ENCODE measurements around the gene BMP2K. TPM values are rescaled to one million over a fixed set of nuclear protein-coding genes. Genes with fewer than 3 reads are reported as not detected.

Gene BMP2K
- 38.7 TPM for total RNA-seq
- long read RNA-seq, partial matches to known transcripts, result 1 of 5 reads
- long read RNA-seq, other reads (novel, unspliced or antisense), result 3 of 5 reads

- DNase-seq (ENCODE audit: low spot score), result peak; percentile 93
Measured at GRCh38 chr4:78776079-78776728, at the start of gene BMP2K. TSS of gene BMP2K (plus strand) at chr4:78776350. CDS start at chr4:78776544, 194 bp downstream.

GRCh38 chr4:78726546-78726945 is 49.6 kb upstream of the BMP2K start:
- no peak for DNase-seq (ENCODE audit: low spot score)

GRCh38 chr4:78732332-78733104 is 43.6 kb upstream of the BMP2K start:
- no peak for DNase-seq (ENCODE audit: low spot score)

GRCh38 chr4:78734441-78735162 is 41.5 kb upstream of the BMP2K start:
- no peak for DNase-seq (ENCODE audit: low spot score)

GRCh38 chr4:78735697-78736096 is 40.5 kb upstream of the BMP2K start:
- DNase-seq (ENCODE audit: low spot score), result no peak

GRCh38 chr4:78737035-78737434 is 39.1 kb upstream of the BMP2K start:
- DNase-seq (ENCODE audit: low spot score), result no peak

GRCh38 chr4:78737973-78738372 is 38.2 kb upstream of the BMP2K start:
- DNase-seq (ENCODE audit: low spot score), result no peak

GRCh38 chr4:78742300-78742699 is 33.9 kb upstream of the BMP2K start:
- no peak for DNase-seq (ENCODE audit: low spot score)

- DNase-seq (ENCODE audit: low spot score), result no peak
Measured at GRCh38 chr4:78747475-78747922, 28.7 kb upstream of the BMP2K start.

GRCh38 chr4:78748381-78748780 is 27.8 kb upstream of the BMP2K start:
- DNase-seq (ENCODE audit: low spot score), result no peak

GRCh38 chr4:78749258-78749971 is 26.7 kb upstream of the BMP2K start:
- no peak for DNase-seq (ENCODE audit: low spot score)

GRCh38 chr4:78749972-78750727 is 26.0 kb upstream of the BMP2K start:
- no peak for DNase-seq (ENCODE audit: low spot score)

GRCh38 chr4:78753091-78753490 is 23.1 kb upstream of the BMP2K start:
- DNase-seq (ENCODE audit: low spot score), result no peak

GRCh38 chr4:78754872-78755271 is 21.3 kb upstream of the BMP2K start:
- DNase-seq (ENCODE audit: low spot score), result no peak

GRCh38 chr4:78756137-78756536 is 20.0 kb upstream of the BMP2K start:
- DNase-seq (ENCODE audit: low spot score), result no peak

- DNase-seq (ENCODE audit: low spot score), result no peak
Measured at GRCh38 chr4:78756776-78757175, 19.4 kb upstream of the BMP2K start.

GRCh38 chr4:78757574-78757973 is 18.6 kb upstream of the BMP2K start:
- no peak for DNase-seq (ENCODE audit: low spot score)

GRCh38 chr4:78758085-78758484 is 18.1 kb upstream of the BMP2K start:
- no peak for DNase-seq (ENCODE audit: low spot score)

- no peak for DNase-seq (ENCODE audit: low spot score)
Measured at GRCh38 chr4:78762529-78762928, 13.6 kb upstream of the BMP2K start.

- no peak for DNase-seq (ENCODE audit: low spot score)
Measured at GRCh38 chr4:78763251-78763650, 12.9 kb upstream of the BMP2K start.
